ENCODE results near the gene FAM174C.
A peak's percentile ranks its signal among the peaks of the same experiment; 100 is the strongest.

The FAM174C gene

GRCh38 chr19:1251330-1252220, 23.8 kb upstream of the FAM174C start:
- intact Hi-C loops (cut with micrococcal nuclease) = loop anchor here (1.0 kb wide), 1 partner anchor 9 kb away; no protein-coding TSS in a partner anchor
- Mint-ChIP-seq H3K4me1 (ENCODE audit: low read depth) (peaks cover 35% of the 10 kb centered on the region), H3K27me3 (no peaks in the 10 kb centered on the region), H3K9me3 (no peaks in the 10 kb centered on the region), H3K4me3 (peak overlapping the region; percentile 96), H3K36me3 (ENCODE audit: low read depth) (peaks cover 73% of the 10 kb centered on the region), H3K27ac (peak overlapping the region; percentile 96)

GRCh38 chr19:1252221-1252820, 23.0 kb upstream of the FAM174C start:
- intact Hi-C loops (cut with micrococcal nuclease) = loop anchor here (1.0 kb wide), 1 partner anchor 8 kb away; no protein-coding TSS in a partner anchor
- Mint-ChIP-seq H3K36me3 (ENCODE audit: low read depth) (peaks cover 78% of the 10 kb centered on the region), H3K4me3 (peak overlapping the region; percentile 96), H3K27ac (peak overlapping the region; percentile 96), H3K9me3 (no peaks in the 10 kb centered on the region), H3K4me1 (ENCODE audit: low read depth) (peaks cover 33% of the 10 kb centered on the region), H3K27me3 (no peaks in the 10 kb centered on the region)

- peak overlapping the region; percentile 96 for H3K4me3 Mint-ChIP-seq
- H3K4me1 Mint-ChIP-seq (ENCODE audit: low read depth) = peaks cover 39% of the 10 kb centered on the region
- no peaks in the 10 kb centered on the region for H3K9me3 Mint-ChIP-seq
- peak overlapping the region; percentile 96 for H3K27ac Mint-ChIP-seq
- no peaks in the 10 kb centered on the region for H3K27me3 Mint-ChIP-seq
- intact Hi-C loops (cut with micrococcal nuclease) = loop anchor here (1.0 kb wide), 1 partner anchor 7 kb away; no protein-coding TSS in a partner anchor
- peaks cover 84% of the 10 kb centered on the region for H3K36me3 Mint-ChIP-seq (ENCODE audit: low read depth)
Measured at GRCh38 chr19:1252821-1253513, 22.4 kb upstream of the FAM174C start.

- Mint-ChIP-seq H3K36me3 (ENCODE audit: low read depth) (peaks cover 91% of the 10 kb centered on the region), H3K27me3 (no peaks in the 10 kb centered on the region), H3K4me3 (peak overlapping the region; percentile 96), H3K9me3 (no peaks in the 10 kb centered on the region), H3K4me1 (ENCODE audit: low read depth) (peaks cover 43% of the 10 kb centered on the region), H3K27ac (peak overlapping the region; percentile 96)
- intact Hi-C loops (cut with micrococcal nuclease) = no loop called here
Measured at GRCh38 chr19:1253514-1254080, 21.7 kb upstream of the FAM174C start.

GRCh38 chr19:1254081-1254527, 21.2 kb upstream of the FAM174C start:
- Mint-ChIP-seq H3K9me3 (no peaks in the 10 kb centered on the region), H3K4me1 (ENCODE audit: low read depth) (peaks cover 47% of the 10 kb centered on the region), H3K4me3 (peak overlapping the region; percentile 96), H3K27ac (peak overlapping the region; percentile 96), H3K36me3 (ENCODE audit: low read depth) (peaks cover 96% of the 10 kb centered on the region), H3K27me3 (no peaks in the 10 kb centered on the region)
- intact Hi-C loops (cut with micrococcal nuclease) = no loop called here

- Mint-ChIP-seq H3K9me3 (no peaks in the 10 kb centered on the region), H3K4me3 (peak overlapping the region; percentile 96), H3K36me3 (ENCODE audit: low read depth) (peaks cover 96% of the 10 kb centered on the region), H3K27me3 (no peaks in the 10 kb centered on the region), H3K27ac (peak overlapping the region; percentile 96), H3K4me1 (ENCODE audit: low read depth) (peaks cover 52% of the 10 kb centered on the region)
- intact Hi-C loops (cut with micrococcal nuclease) = no loop called here
Measured at GRCh38 chr19:1254530-1255185, 20.7 kb upstream of the FAM174C start.

GRCh38 chr19:1255186-1256161, 19.9 kb upstream of the FAM174C start:
- H3K4me1 Mint-ChIP-seq (ENCODE audit: low read depth) = peaks cover 61% of the 10 kb centered on the region
- peak overlapping the region; percentile 96 for H3K27ac Mint-ChIP-seq
- H3K9me3 Mint-ChIP-seq = no peaks in the 10 kb centered on the region
- peaks cover 89% of the 10 kb centered on the region for H3K36me3 Mint-ChIP-seq (ENCODE audit: low read depth)
- peak overlapping the region; percentile 54 for H3K4me3 Mint-ChIP-seq
- no peaks in the 10 kb centered on the region for H3K27me3 Mint-ChIP-seq
- intact Hi-C loops (cut with micrococcal nuclease) = no loop called here

- peak overlapping the region; percentile 96 for H3K27ac Mint-ChIP-seq
- H3K4me3 Mint-ChIP-seq = no peak overlapping the region
- H3K36me3 Mint-ChIP-seq (ENCODE audit: low read depth) = peaks cover 75% of the 10 kb centered on the region
- H3K9me3 Mint-ChIP-seq = no peaks in the 10 kb centered on the region
- H3K27me3 Mint-ChIP-seq = peaks cover 2% of the 10 kb centered on the region
- H3K4me1 Mint-ChIP-seq (ENCODE audit: low read depth) = peaks cover 69% of the 10 kb centered on the region
- intact Hi-C loops (cut with micrococcal nuclease) = no loop called here
Measured at GRCh38 chr19:1256646-1257474, 18.5 kb upstream of the FAM174C start.

GRCh38 chr19:1257475-1258162, 17.7 kb upstream of the FAM174C start:
- intact Hi-C loops (cut with micrococcal nuclease) = no loop called here
- Mint-ChIP-seq H3K36me3 (ENCODE audit: low read depth) (peaks cover 67% of the 10 kb centered on the region), H3K9me3 (no peaks in the 10 kb centered on the region), H3K4me3 (peak overlapping the region; percentile 59), H3K27me3 (peaks cover 2% of the 10 kb centered on the region), H3K4me1 (ENCODE audit: low read depth) (peaks cover 70% of the 10 kb centered on the region), H3K27ac (peak overlapping the region; percentile 90)

GRCh38 chr19:1258163-1258492, 17.2 kb upstream of the FAM174C start:
- peaks cover 74% of the 10 kb centered on the region for H3K4me1 Mint-ChIP-seq (ENCODE audit: low read depth)
- peaks cover 62% of the 10 kb centered on the region for H3K36me3 Mint-ChIP-seq (ENCODE audit: low read depth)
- H3K9me3 Mint-ChIP-seq = no peaks in the 10 kb centered on the region
- H3K4me3 Mint-ChIP-seq = peak overlapping the region; percentile 59
- peaks cover 2% of the 10 kb centered on the region for H3K27me3 Mint-ChIP-seq
- intact Hi-C loops (cut with micrococcal nuclease) = no loop called here
- peak overlapping the region; percentile 90 for H3K27ac Mint-ChIP-seq

- Mint-ChIP-seq H3K9me3 (no peaks in the 10 kb centered on the region), H3K36me3 (ENCODE audit: low read depth) (peaks cover 56% of the 10 kb centered on the region), H3K4me3 (peak overlapping the region; percentile 77), H3K27ac (peak overlapping the region; percentile 90), H3K27me3 (peaks cover 2% of the 10 kb centered on the region), H3K4me1 (ENCODE audit: low read depth) (peaks cover 74% of the 10 kb centered on the region)
- intact Hi-C loops (cut with micrococcal nuclease) = no loop called here
Measured at GRCh38 chr19:1258707-1259205, 16.6 kb upstream of the FAM174C start.
